GM10266 (cell line): ENCODE measurements around the gene TNNI3.
"Not testable (repeated sequence)": the region's sequence is repeated elsewhere in the genome, so short reads cannot be mapped to it uniquely, and the experiment has no call there.

ENCODE experiments used
- DNase-seq: peaks from one replicate; pipeline ENCODE4 v3.0.0; 2012; ENCODE audit errors: extremely low spot score
- TF ChIP-seq, protein P1 (sequence below): IDR thresholded peaks from 2 replicates; pipeline ENCODE4 v1.5.1; 2012; ENCODE audit warnings: mild to moderate bottlenecking, low read depth; ENCODE audit not compliant: control insufficient read depth, insufficient read depth; ENCODE audit errors: missing control alignments

Gene TNNI3

GRCh38 chr19:55160986-55161365 is 3.4 kb upstream of the TNNI3 start:
- TF ChIP-seq, protein P1, sequence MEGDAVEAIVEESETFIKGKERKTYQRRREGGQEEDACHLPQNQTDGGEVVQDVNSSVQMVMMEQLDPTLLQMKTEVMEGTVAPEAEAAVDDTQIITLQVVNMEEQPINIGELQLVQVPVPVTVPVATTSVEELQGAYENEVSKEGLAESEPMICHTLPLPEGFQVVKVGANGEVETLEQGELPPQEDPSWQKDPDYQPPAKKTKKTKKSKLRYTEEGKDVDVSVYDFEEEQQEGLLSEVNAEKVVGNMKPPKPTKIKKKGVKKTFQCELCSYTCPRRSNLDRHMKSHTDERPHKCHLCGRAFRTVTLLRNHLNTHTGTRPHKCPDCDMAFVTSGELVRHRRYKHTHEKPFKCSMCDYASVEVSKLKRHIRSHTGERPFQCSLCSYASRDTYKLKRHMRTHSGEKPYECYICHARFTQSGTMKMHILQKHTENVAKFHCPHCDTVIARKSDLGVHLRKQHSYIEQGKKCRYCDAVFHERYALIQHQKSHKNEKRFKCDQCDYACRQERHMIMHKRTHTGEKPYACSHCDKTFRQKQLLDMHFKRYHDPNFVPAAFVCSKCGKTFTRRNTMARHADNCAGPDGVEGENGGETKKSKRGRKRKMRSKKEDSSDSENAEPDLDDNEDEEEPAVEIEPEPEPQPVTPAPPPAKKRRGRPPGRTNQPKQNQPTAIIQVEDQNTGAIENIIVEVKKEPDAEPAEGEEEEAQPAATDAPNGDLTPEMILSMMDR = no peak
- no peak for DNase-seq

DNA sequence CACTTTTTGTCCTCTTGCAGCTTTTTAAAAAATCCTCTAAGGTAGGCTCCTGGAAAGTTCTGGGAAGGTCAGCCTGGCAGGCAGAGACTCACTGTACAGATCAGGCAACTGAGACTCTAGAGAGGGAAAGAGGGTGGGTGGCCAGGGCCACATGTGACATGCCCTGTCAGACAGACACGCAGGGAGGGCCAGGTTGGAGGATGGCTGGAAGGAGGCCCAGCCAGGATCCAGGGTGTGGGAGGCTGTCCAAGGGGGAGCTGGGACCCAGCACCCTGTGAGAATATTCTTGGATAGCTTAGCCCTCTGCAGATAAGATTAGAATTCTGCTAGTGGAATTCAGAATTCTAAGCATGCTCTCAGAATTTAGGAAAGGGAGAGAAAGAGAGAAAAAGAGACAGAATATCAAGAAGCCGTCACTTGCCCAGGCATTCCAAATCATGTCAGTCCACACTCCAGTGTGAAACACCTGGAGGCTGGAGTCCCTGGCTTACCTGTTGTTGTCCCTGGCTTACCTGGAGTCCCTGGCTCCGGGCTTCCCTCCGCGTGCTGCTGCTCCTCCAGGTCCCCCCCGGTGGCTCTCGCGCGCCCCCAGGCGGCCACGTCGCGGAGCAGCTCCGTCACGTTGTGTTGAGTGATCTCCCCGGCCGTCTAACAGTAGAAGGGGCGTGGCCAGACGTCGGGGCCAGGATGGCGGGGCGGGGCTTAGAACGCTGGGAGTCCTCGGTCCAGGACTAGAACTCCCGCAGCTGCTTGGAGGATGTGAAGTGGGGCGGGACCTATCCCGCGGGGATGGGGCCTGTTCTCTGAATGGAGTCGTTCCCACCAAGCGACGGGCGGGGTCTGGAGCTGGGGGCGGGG is 2.8 kb upstream of the TNNI3 start:
- peak; percentile 99 for DNase-seq
- TF ChIP-seq, protein P1 = peak; percentile 96

DNA sequence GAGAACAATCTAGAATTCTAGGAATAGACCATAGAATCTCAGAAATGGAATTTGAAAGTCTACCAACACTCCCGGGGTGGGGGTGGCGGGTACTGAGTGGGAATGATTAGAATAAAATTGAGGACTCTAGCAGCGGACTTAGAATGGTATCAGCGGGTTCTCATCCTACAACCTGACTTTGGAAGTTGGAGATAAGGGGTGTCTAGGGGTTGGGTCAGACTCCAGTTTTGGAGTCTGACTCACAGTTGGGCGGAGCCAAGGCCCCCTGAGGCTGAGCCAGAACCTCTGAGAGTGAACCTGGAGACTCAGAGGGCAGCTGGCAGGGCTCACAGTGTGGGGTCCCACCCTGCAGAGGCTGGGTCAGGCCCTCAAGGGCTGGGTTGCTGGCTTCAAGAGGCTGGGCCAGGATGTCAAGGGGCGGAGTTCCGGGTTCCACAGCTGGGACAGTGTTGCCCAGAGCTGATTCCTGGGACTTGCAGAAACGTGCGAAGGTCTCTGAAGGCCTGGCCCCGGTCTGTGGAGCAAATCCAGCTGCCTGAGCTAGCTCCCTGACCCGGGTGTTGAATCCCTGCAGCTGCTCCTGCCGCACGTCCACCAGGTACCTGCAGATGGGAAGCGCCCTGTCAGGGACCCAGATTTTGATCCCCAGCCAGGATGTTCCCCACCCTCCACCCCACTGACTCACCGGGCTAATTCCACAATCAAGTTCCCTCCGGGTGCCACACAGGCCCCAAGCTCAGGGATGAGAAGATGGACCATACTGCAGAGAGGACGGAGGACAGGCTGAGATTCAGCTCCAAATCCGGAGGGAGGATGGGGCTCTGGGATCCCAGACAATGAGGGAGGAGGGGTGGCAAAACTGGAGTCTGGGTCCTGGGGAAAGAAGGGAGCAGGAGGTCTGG is 1.6 kb upstream of the TNNI3 start:
- TF ChIP-seq, protein P1 = no peak
- no peak for DNase-seq

- TF ChIP-seq, protein P1 = no peak
- no peak for DNase-seq
Measured at GRCh38 chr19:55158423-55158822, 891 bp upstream of the TNNI3 start.

DNA sequence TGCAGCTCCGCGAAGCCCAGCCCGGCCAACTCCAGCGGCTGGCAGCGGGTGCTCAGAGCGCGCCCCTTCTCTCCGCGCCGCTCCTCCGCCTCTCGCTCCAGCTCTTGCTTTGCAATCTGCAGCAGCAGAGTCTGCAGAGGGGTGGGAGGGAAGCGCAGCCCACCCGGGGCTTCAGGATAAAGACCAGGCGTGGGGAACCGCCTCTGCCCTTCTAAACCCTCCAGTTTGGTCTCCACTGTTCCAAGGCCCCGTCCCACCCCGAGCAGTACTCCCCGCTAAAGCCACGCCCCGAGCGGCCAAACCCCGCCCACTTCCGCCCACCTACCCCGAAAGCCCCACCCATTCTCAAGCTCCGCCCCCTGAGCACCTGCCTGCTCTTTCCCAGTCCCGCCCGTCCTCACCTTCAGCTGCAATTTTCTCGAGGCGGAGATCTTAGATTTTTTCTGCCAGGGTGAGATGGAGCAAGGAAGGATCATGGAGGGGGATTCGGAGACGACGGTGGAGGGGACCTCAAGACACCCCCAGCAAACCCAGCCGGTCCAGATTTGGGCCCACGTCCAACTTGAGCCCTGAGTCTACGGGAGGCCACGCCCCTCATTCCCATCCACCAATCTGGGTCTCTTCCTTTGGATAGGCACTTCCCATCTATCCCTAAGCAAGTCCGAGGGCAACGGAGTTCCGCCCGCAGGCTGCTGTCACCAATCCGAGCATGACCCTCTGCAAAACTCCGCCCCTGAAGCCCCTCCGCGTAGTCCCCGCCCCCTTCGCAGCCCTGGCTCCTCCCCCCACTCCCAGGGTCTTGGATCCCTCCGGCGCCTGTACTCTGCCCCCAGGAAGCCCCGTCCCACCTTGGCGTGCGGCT is 1.1 kb downstream of the TNNI3 start:
- TF ChIP-seq, protein P1 = no peak
- DNase-seq = no peak

- DNase-seq = not testable (repeated sequence)
Measured at GRCh38 chr19:55155784-55156183, 1.7 kb downstream of the TNNI3 start.

DNA sequence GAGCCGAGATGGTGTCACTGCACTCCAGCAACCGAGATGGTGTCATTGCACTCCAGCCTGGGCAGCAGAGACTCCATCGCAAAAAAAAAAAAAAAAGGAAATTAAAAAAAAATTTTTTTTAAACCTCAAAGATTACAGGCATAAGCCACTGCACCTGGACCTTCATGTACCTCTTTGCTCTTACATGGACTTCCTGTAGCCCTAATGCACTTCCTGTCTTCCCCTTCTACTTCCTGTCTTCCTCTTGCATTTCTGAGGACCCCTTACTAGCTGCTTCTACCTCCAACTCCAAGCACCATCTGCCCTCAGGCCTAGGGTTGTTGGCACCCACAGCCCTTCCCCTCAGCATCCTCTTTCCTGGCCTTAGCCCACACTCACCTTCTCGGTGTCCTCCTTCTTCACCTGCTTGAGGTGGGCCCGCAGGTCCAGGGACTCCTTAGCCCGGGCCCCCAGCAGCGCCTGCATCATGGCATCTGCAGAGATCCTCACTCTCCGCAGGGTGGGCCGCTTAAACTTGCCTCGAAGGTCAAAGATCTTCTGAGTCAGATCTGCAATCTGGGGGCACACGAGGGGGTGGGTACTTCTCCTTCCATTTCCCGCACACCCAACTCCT is 3.8 kb downstream of the TNNI3 start:
- DNase-seq = no peak
- TF ChIP-seq, protein P1 = no peak
